HS-27A (cell line): ENCODE data around the gene AGMO.

Source experiments
- DNase-seq: peaks from one replicate; pipeline ENCODE4 v3.0.0-alpha.2; 2012; ENCODE audit warnings: low read depth, missing footprints

The AGMO gene

DNA sequence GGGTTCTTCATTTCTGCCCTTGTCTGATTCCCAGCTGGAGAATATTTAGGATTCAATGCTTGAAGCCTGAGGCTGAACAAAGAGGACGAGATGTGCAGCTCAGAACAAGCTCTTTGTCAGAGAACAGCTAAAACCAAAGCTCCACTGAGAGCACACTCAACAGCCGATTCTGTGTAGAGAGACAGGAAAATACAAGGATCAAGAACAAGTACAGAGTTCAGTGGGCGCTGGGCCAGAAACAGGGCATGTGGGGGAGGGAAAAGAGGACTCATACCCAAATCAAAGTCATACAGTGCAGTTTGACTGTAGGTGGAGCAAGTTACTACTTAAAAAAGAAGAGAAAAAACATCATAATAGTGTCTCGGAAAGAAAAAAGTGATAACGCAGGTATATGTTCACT, at the start of gene AGMO:
AGMO (minus strand) TSS at position 181 of the 400 bp plus-strand sequence.
- no peak for DNase-seq

GRCh38 chr7:15610503-15610902, 48.7 kb upstream of the AGMO start:
- no peak for DNase-seq

GRCh38 chr7:15609287-15609686, 47.5 kb upstream of the AGMO start:
- DNase-seq, result no peak

DNA sequence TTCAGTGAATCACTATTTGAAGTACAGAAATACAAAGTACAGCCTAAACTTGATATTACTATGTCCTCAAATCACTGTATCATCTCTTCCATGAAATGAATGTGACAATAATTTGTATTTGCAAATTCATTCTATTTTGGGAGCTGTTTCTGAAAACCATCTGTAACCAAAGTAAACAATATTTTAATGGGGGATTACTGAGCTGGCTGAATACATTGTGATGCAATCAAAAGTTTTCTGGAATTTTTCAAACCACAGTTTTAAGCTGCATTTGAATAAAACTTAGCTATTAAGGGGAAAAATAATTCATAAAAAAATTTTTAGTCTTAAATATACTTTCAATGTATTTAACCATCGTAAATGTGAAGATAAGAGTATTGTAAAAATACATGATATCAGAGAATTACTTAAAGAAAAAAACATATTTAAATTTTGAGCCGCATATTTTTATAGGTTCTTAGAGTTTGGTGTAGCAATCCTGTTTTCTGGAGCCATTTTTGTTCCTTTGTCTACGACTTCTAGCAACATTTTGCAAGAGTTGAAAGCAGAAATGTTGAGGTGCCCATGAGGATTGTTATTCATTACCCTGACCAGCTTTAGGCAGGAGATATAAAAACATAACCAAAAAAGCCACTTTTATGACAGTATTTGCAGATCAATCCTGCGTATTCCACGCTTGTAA, 45.9 kb upstream of the AGMO start:
- no peak for DNase-seq

DNA sequence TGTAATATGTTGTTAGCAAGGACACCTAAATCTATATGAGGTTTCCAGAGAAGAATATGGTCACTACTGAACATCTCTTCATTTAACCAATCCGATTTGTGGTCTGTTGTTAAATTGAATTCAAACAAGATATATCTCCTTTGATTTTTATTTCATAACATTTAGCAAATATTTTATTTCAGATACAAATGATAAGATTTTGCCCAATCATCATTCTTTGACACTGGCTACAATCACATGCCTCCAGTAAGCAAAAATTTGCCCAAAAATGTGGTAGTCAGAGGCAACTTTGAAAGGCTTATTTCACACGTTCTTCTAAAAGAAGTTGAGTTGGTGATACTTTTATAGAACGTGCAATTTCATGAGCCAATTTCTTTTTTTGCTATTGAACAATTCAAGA, 44.7 kb upstream of the AGMO start:
- DNase-seq, result no peak

DNA sequence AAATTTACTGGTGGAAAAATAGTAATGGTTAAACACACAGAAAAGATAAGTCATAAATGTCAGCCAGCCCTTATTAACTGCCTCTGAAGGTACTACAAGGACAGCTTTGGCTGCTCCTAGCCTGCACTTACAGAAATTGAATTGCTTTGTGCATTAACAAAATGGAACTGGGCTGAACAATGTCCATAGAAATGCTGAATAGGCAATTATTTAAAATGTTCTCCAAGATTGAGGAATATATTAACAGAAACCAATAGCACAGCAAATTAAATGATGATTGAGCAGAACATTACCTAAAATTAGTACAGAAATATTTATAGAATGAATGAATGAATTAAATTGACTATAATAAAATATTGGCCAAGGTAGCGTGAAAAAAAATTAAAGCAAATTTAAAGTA, 42.4 kb upstream of the AGMO start:
- DNase-seq, result no peak

DNA sequence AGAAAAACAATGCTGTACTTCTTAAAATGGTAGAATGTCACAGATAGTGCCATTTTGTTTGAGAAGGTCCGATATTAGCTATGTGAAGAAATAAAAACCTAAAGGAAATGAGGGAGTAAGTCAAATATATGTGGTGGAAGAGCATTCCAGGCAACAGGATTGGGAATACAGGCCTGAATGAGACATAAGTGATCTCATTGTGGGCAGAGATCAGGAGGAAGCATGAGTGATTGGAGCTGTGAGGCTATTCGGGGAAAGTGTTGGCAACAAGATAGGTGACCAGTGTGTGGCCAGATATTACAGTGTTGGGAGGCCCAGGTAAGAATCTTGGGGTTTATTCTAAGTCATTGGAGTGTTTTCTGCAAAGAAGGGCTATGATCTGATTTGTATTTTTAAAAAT, 41.3 kb upstream of the AGMO start:
- no peak for DNase-seq

DNA sequence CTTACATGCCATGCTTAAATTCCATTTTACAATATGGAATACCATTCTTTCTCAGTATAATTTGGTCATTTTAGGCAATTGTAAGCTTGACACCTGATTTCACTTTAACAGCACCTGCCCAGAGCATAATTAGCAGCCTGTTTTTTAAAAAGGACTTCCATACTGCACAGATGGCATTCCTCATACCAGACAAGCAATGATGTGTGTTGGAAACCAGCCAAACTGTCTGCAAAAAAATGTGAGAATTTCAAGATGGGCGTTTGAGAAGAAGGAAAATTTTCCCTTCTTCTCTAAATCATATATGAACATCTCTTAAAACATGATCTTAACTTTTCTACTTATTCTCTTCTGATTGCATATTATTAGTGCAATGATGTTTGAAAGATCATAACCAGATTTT, 40.4 kb upstream of the AGMO start:
- DNase-seq, result peak; percentile 47

- no peak for DNase-seq
Measured at GRCh38 chr7:15601175-15601574, 39.4 kb upstream of the AGMO start.

DNA sequence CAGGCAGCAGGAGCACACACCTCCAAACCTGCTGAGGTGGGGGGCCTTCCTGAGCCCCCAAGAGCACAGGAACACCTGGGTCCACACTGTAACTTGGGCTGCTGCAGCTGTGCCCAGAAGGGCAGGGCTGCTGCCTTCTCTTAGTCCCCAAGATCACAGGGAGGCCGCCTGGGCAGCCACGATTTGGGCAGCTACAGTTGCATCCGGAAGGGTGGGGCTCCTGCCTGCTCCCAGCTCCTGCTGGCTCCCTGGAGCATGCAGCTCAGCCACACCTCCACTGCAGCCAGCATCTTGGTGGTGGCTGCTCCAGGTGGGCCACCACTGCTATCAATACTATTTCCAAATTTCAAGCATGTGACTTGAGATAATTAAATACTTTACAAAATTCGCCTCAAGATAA, 38.5 kb upstream of the AGMO start:
- DNase-seq, result no peak

GRCh38 chr7:15594461-15594860, 32.6 kb upstream of the AGMO start:
- DNase-seq, result no peak

DNA sequence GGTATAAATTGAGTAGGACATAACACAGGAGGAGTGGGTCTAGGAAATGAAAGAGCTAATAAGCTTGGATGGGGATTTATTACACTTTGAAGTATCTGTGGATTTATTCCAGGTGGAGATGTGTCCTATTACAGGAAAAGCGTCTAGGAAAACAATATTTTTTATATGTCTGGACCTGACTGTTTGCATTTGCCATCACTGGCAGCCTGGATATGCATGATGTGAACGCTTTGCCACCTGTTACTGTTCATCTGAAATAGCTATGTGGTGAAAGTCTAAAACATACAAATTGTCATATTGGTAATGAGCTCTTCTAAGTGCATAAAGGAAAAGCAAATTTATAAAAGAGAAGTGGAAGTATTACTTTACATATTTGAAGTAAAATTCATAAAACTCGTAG, 31.6 kb upstream of the AGMO start:
- no peak for DNase-seq

DNA sequence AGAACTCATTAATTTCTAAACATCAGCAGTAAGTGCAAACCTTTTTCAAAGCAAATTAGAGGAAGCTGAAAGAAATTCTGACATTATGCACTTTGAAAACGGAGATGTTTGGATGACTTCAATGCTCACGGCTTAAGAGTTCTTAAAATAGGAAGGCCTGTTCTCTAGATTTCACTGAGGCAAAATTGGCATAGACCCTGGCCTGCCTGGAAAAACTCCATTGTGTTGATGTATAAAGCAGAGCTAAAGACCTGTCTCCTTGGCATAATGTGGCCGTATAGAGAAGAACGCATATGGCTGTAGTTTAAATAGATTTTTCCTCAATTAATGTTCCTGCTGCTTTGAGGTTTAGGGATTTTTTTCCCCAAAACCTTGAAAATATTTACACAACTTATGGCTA, 24.5 kb upstream of the AGMO start:
- DNase-seq, result no peak

- no peak for DNase-seq
Measured at GRCh38 chr7:15584575-15584974, 22.8 kb upstream of the AGMO start.

- DNase-seq, result no peak
Measured at GRCh38 chr7:15582773-15583172, 21.0 kb upstream of the AGMO start.

- no peak for DNase-seq
Measured at GRCh38 chr7:15581352-15581951, 19.6 kb upstream of the AGMO start.

DNA sequence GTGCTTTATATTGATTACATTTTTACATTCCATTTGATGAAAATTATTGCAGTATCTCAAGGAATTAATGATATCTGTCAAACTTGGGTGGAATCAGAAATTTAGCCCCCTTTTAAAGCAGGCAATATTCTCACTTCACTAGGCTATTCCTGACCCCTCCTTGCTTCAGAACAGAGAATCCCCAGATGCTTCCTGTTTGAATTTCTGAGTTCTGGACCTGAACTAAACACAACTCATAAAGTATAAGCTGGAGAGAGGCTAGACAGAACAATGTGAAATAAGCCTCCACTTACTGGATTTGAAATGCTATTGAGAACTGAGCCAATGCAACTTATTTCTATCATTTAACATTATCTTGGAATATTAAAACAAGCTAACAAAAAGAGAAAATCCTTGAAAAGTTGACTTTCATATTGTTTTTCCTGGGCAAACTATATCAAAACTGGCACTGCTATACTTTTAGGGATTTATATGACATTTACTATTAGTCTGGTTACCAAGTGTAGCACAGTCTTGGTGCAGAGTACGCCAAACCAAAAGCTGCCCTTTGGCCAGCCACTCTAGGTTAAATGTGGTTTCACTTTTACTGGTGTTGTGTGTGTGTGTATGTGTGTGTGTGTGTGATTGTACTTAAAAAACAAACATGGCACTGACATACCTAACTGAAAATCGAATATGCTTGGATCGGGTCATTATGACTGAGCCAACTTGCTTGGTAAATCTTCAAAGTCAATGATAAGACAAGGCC, 19.0 kb upstream of the AGMO start:
- DNase-seq, result no peak

- no peak for DNase-seq
Measured at GRCh38 chr7:15577600-15577999, 15.8 kb upstream of the AGMO start.

DNA sequence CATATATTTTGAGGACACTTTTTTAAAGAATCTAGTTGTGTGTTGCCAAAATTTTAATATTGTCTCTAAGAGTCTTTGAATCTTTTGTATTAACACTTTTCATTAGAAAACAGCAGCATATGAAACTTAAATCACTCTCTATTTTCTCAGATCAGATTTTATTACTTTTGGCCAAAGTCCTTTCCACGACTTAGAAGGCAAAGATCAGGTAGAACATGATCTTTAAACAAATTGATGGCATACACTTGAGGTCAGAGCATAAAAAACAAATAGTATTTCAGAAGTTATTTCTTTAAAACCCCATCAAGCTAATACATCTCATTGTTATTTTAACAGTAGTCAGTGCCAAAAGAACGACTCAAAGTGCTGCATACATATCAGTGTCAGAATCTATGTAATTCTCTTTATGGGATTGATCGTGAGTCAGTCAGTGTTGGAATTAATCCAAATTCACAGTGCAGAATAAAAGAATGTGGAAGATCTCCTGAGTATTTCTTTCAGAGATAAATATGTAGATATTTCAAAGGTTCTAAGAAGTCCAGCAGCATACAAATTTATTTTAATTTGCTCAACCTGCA, 9.6 kb upstream of the AGMO start:
- no peak for DNase-seq

DNA sequence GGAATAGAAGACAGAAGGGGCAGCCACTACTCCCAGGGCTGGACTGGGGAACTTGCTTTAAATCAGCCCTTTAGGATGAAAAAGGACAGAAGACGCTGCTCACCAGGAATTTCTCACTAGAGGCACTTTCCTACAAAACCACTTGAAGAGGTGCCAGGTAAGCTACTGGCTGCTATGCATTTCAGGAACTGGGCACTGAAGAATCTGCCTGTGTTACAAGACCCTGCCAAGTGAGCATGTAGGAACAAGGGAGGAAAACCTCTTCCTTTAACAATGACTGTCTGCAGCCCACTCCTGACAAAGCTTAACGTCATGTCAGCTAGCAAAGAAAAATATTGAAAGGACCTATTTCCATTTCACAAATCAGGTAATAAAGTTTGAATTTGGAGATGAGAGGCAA, 5.8 kb upstream of the AGMO start:
- DNase-seq, result no peak

DNA sequence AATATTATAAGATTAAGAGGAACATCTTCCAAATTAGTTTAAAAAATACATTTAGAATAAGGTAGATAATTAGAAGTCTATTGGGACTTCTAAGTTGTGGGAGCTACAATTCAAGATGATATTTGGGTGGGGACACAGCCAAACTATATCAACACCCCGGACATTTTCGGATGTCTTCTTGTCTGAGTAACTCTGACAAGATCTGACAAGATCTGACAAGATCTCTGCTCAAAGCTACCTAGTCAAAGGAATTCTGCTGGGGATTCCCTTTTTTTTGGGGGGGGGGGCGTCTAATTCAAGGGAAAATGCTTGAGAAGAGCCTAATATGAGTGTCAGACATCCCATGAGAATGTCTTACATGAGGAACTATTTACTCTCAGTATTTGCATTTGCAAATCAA, 5.2 kb upstream of the AGMO start:
- DNase-seq, result no peak

- DNase-seq, result no peak
Measured at GRCh38 chr7:15566476-15566875, 4.7 kb upstream of the AGMO start.

- DNase-seq, result no peak
Measured at GRCh38 chr7:15560968-15561367, 847 bp downstream of the AGMO start.
